C4-2B (cell line): Measurements from ENCODE around the gene KYNU.

ENCODE experiments used
- CTCF ChIP-seq: fragments of 450-650 bp; conservative IDR thresholded peaks from 2 replicates; pipeline ENCODE4 v1.5.1; 2017; ENCODE audit warnings: mild to moderate bottlenecking
- ZFX ChIP-seq: fragments of 450-650 bp; IDR thresholded peaks from 2 replicates; pipeline ENCODE4 v1.6.1; 2017

GRCh38 chr2:143078104-143078503 lies 200.6 kb downstream of the KYNU start:
- TF ChIP-seq CTCF (peak; percentile 9; the same call in 1 of the 2 replicates), ZFX (no peak)
